ENCODE measurements around the gene PTPRD.

DNA sequence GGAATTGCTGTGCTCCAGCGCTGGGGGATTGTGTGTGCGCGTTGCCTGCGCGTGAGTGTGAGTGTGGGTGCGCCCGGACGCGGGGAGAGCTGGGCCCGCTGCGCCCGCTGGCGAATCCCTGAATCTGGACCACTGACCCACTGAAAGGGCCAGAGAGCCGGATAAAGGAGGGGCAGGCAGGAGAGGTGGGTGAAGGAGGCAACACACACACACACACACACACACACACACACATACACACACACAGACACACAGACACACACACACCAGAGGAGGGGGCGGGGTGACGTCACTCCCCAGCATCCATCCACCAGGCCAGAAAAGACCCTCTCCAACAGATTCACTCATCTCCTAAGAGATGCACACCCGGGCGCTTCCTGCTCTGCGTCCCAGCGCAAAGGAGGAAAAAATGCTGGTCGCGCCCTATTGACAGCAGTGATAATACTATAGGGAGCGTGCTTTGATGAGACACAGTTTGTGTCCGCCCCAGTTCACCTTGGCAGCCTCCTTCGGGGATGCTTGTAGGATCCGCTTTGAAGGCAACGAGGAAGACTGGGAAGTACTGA, 1754.1 kb downstream of the PTPRD start:
- no peak for TF ChIP-seq POLR2A (IDR thresholded peaks at IDR 0.05; ENCODE audit: low read depth, low read length)
- no peak for TF ChIP-seq POLR2AphosphoS5 (IDR thresholded peaks at IDR 0.05; ENCODE audit: low read depth, low read length)
- no peak for TF ChIP-seq TAF1 (IDR thresholded peaks at IDR 0.05; ENCODE audit: borderline replicate concordance, low read depth, low read length)

All from GM12892 (cell line).